SU-DHL-6 (cell line): ENCODE measurements around the gene RGS19.

Experiments used
- H2AFZ ChIP-seq: fragments of 200-600 bp; sonication (generic); 2 replicates; pipeline ENCODE4 v1.6.1; 2014; ENCODE audit warnings: low read depth, mild to moderate bottlenecking, moderate library complexity, mixed read lengths, antibody characterized with exemption, low read length; ENCODE audit not compliant: severe bottlenecking
- H3F3A ChIP-seq: fragments of 200-600 bp; shearing (Covaris generic); 2 replicates; pipeline ENCODE4 v1.6.0; 2016; ENCODE audit warnings: antibody characterized with exemption, mild to moderate bottlenecking; ENCODE audit not compliant: insufficient read depth
- H3K27ac ChIP-seq: fragments of 200-600 bp; sonication (generic); 2 replicates; pipeline ENCODE4 v1.5.1; 2016; ENCODE audit warnings: low read depth, mild to moderate bottlenecking, low read length, moderate library complexity, mixed read lengths
- H3K27me3 ChIP-seq: fragments of 200-600 bp; sonication (generic), shearing (Covaris generic); 2 replicates; pipeline ENCODE4 v1.6.0; 2014; ENCODE audit warnings: mild to moderate bottlenecking, low read length
- H3K36me3 ChIP-seq: fragments of 200-600 bp; sonication (generic); 2 replicates; pipeline ENCODE4 v1.6.1; 2014; ENCODE audit warnings: mild to moderate bottlenecking, low read length, mixed read lengths
- H3K4me2 ChIP-seq: fragments of 300-600, 200-600 bp; shearing (Covaris generic), sonication (generic); 2 replicates; pipeline ENCODE4 v1.6.0; 2014; ENCODE audit warnings: low read length, low read depth, mild to moderate bottlenecking; ENCODE audit not compliant: poor library complexity, severe bottlenecking
- H3K4me3 ChIP-seq: fragments of 200-600 bp; sonication (generic); 2 replicates; pipeline ENCODE4 v1.5.1; 2014; ENCODE audit warnings: antibody characterized with exemption, low read length, mild to moderate bottlenecking, mixed read lengths; ENCODE audit not compliant: insufficient read depth, poor library complexity, severe bottlenecking
- H3K79me2 ChIP-seq: fragments of 200-600 bp; sonication (generic); 2 replicates; pipeline ENCODE4 v1.6.1; 2014; ENCODE audit warnings: mild to moderate bottlenecking, low read length, moderate library complexity; ENCODE audit not compliant: insufficient read depth
- H3K9ac ChIP-seq: fragments of 200-600 bp; sonication (generic); 2 replicates; pipeline ENCODE4 v1.7.0; 2014; ENCODE audit warnings: mild to moderate bottlenecking, low read length
- H3K9me2 ChIP-seq: fragments of 200-600 bp; sonication (generic); replicated peaks from 2 replicates; pipeline ENCODE4 v1.6.1; 2014; ENCODE audit warnings: low read length; ENCODE audit not compliant: insufficient read depth
- H3K9me3 ChIP-seq: fragments of 200-600 bp; sonication (generic); 2 replicates; pipeline ENCODE4 v1.6.1; 2014; ENCODE audit warnings: low read length, mixed read lengths; ENCODE audit not compliant: insufficient read depth
- H4K20me1 ChIP-seq: fragments of 200-600 bp; sonication (generic); 2 replicates; pipeline ENCODE4 v1.6.1; 2014; ENCODE audit warnings: low read depth, mild to moderate bottlenecking, antibody characterized with exemption, low read length, moderate library complexity, mixed read lengths
- CTCF ChIP-seq: fragments of 200-600 bp; sonication (generic); IDR thresholded peaks from one replicate; pipeline ENCODE4 v1.5.1; 2017; ENCODE audit warnings: antibody characterized with exemption, mild to moderate bottlenecking, low read length, moderate library complexity; ENCODE audit not compliant: insufficient read depth, poor library complexity, severe bottlenecking
- EZH2phosphoT487 ChIP-seq: fragments of 200-600 bp; sonication (generic), shearing (Covaris generic); conservative IDR thresholded peaks from 2 replicates; pipeline ENCODE4 v1.6.1; 2018; ENCODE audit warnings: mild to moderate bottlenecking, antibody characterized with exemption, low read length, moderate library complexity, mixed read lengths

The RGS19 gene

GRCh38 chr20:64074963-64075362 is 4.4 kb downstream of the RGS19 start:
- no peaks in the 10 kb centered on the region for H3K36me3 ChIP-seq
- H3K79me2 ChIP-seq = no peaks in the 10 kb centered on the region
- no peak overlapping the region for H2AFZ ChIP-seq
- no peak for TF ChIP-seq CTCF
- no peak for TF ChIP-seq EZH2phosphoT487
- H3K4me3 ChIP-seq = no peak overlapping the region
- no peak overlapping the region for H3K27ac ChIP-seq
- H3K4me2 ChIP-seq = no peak overlapping the region
- H3K9me2 ChIP-seq = no peaks in the 10 kb centered on the region
- no peaks in the 10 kb centered on the region for H3K27me3 ChIP-seq
- H3K9ac ChIP-seq = no peak overlapping the region
- H3F3A ChIP-seq = peaks cover 21% of the 10 kb centered on the region
- H3K9me3 ChIP-seq = no peaks in the 10 kb centered on the region
- H4K20me1 ChIP-seq = no peaks in the 10 kb centered on the region

- Histone ChIP-seq H3F3A (peaks cover 18% of the 10 kb centered on the region), H3K9ac (no peak overlapping the region), H3K4me3 (no peak overlapping the region), H3K4me2 (no peak overlapping the region), H3K9me2 (no peaks in the 10 kb centered on the region), H4K20me1 (no peaks in the 10 kb centered on the region), H3K27me3 (no peaks in the 10 kb centered on the region), H3K79me2 (no peaks in the 10 kb centered on the region), H3K36me3 (no peaks in the 10 kb centered on the region), H3K27ac (no peak overlapping the region), H3K9me3 (no peaks in the 10 kb centered on the region), H2AFZ (no peak overlapping the region)
- TF ChIP-seq EZH2phosphoT487 (no peak), CTCF (no peak)
Measured at GRCh38 chr20:64074184-64074789, 5.0 kb downstream of the RGS19 start.

GRCh38 chr20:64073476-64074183 is 5.7 kb downstream of the RGS19 start:
- no peak overlapping the region for H3K9ac ChIP-seq
- H3K9me2 ChIP-seq = no peaks in the 10 kb centered on the region
- H2AFZ ChIP-seq = no peak overlapping the region
- no peaks in the 10 kb centered on the region for H3K79me2 ChIP-seq
- no peaks in the 10 kb centered on the region for H3K27me3 ChIP-seq
- no peak overlapping the region for H3K4me3 ChIP-seq
- H3K36me3 ChIP-seq = no peaks in the 10 kb centered on the region
- no peaks in the 10 kb centered on the region for H3K9me3 ChIP-seq
- no peak overlapping the region for H3K4me2 ChIP-seq
- H3F3A ChIP-seq = peaks cover 14% of the 10 kb centered on the region
- no peak overlapping the region for H3K27ac ChIP-seq
- TF ChIP-seq CTCF = no peak
- TF ChIP-seq EZH2phosphoT487 = no peak
- no peaks in the 10 kb centered on the region for H4K20me1 ChIP-seq
